ENCODE results near the gene HNF4A. TPM values are rescaled to one million over a fixed set of nuclear protein-coding genes. Genes with fewer than 3 reads are reported as not detected.

HNF4A gene
- total RNA-seq, 4 donors from 2014 or later: not detected

DNA sequence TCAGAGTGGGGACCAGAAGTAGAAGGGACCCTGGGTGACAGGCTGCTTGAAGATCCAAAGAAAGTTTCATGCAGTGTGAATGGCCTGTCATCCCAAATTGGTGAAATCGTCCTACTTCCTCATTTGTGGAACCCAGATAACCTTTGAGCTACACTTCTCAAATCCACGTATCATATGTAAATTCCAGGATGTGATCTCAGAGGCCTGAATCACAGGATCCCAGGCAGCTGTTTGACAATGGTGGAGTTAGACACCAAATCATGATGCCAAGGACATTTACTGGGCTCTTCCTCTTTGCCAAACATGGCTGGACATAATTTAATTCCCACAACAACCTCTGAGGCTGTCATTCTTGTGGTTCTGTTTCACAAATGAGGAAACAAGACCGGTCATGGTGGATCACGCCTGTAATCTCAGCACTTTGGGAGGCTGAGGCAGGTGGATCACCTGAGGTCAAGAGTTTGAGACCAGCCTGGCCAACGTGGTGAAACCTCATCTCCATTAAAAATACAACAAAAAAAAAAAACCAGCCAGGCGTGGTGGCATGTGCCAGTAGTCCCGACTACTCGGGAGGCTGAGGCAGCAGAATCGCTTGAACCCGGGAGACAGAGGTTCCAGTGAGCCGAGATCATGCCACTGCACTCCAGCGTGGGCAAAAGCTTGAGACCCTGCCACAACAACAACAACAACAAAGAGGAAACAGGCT, 80.3 kb downstream of the HNF4A start:
- peaks cover 2% of the 10 kb centered on the region for H3K27me3 ChIP-seq
- no peaks in the 10 kb centered on the region for H3K4me1 ChIP-seq
- no peak for DNase-seq
- H3K36me3 ChIP-seq: no peaks in the 10 kb centered on the region
- no peak overlapping the region for H3K27ac ChIP-seq
- no peak overlapping the region for H3K4me3 ChIP-seq (replicated peaks in 1 of 3)
- 72 to 73% methylated on average over 12 of the region's 12 CpGs for WGBS, 2 donors
- H3K9me3 ChIP-seq: no peaks in the 10 kb centered on the region
- TF ChIP-seq, protein P1, sequence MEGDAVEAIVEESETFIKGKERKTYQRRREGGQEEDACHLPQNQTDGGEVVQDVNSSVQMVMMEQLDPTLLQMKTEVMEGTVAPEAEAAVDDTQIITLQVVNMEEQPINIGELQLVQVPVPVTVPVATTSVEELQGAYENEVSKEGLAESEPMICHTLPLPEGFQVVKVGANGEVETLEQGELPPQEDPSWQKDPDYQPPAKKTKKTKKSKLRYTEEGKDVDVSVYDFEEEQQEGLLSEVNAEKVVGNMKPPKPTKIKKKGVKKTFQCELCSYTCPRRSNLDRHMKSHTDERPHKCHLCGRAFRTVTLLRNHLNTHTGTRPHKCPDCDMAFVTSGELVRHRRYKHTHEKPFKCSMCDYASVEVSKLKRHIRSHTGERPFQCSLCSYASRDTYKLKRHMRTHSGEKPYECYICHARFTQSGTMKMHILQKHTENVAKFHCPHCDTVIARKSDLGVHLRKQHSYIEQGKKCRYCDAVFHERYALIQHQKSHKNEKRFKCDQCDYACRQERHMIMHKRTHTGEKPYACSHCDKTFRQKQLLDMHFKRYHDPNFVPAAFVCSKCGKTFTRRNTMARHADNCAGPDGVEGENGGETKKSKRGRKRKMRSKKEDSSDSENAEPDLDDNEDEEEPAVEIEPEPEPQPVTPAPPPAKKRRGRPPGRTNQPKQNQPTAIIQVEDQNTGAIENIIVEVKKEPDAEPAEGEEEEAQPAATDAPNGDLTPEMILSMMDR (IDR thresholded peaks at IDR 0.05): no peak
- no peak for TF ChIP-seq POLR2A (IDR thresholded peaks at IDR 0.05)
- intact Hi-C loops (cut with DNase I): no loop called here

DNA sequence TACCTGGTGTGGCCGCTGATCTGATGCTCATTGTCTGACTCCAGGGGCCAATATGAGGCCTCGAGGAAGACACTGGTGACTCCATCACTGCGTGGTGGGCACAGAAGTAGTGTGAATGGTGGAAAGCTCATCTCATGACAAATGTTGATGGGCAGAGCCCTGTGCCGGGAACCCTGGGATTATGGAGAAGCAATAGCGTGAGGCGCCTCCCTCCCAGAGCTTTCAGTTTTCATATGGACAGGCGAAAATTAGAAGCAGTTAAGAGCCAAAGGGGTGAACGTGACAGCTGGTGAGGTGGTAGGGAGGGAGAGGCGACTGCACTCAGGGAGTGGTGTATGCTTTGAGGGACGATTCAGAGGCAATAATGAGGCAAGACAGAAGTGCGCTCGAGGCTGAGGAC, 80.9 kb downstream of the HNF4A start:
- WGBS, 2 donors: 76% methylated on average over 12 of the region's 12 CpGs
- DNase-seq: no peak
- no peaks in the 10 kb centered on the region for H3K4me1 ChIP-seq
- H3K36me3 ChIP-seq: no peaks in the 10 kb centered on the region
- no peak overlapping the region for H3K27ac ChIP-seq
- TF ChIP-seq, protein P1 (IDR thresholded peaks at IDR 0.05): no peak
- no peak for TF ChIP-seq POLR2A (IDR thresholded peaks at IDR 0.05)
- no peak overlapping the region for H3K4me3 ChIP-seq (replicated peaks in 1 of 3)
- intact Hi-C loops (cut with DNase I): no loop called here
- H3K27me3 ChIP-seq: peaks cover 2% of the 10 kb centered on the region
- no peaks in the 10 kb centered on the region for H3K9me3 ChIP-seq

DNA sequence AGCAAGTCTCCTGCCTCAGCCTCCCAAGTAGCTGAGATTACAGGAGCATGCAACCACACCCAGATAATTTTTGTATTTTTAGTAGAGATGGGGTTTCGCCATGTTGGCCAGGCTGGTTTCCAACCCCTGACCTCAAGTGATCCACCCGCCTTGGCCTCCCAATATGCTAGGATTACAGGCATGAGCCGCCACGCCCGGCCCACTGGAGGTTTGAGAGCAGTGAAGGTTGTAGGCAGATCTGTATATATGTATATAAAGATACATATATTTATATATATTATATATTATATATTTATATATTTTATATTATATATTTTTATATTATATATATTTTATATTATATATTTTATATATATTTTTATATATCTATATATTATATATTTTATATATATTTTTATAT, 82.0 kb downstream of the HNF4A start:
- intact Hi-C loops (cut with DNase I): no loop called here
- TF ChIP-seq, protein P1 (IDR thresholded peaks at IDR 0.05): no peak
- no peak for TF ChIP-seq POLR2A (IDR thresholded peaks at IDR 0.05)
- no peaks in the 10 kb centered on the region for H3K36me3 ChIP-seq
- 95% methylated on average over 5 of the region's 5 CpGs for WGBS, 2 donors
- DNase-seq: no peak
- peaks cover 2% of the 10 kb centered on the region for H3K27me3 ChIP-seq
- no peaks in the 10 kb centered on the region for H3K4me1 ChIP-seq
- H3K4me3 ChIP-seq (replicated peaks in 1 of 3): no peak overlapping the region
- no peak overlapping the region for H3K27ac ChIP-seq
- no peaks in the 10 kb centered on the region for H3K9me3 ChIP-seq

DNA sequence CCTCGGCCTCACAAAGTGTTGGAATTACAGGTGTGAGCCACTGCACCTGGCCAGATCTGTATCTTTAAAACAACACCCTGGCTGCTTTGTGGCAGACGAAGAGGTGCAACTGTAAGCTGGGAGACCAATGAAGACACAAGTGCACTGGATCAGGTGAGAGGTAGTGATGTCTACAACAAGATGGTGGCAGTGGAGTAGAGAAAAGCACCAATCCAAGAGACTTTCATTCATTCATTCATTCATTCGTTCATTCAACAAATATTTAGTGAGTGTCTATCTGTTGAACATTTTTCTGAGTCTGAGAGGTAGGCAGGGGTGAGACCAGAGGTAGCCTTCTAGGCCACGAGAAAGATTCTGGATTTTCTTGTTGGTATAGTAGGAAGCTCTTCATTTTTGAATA, 83.3 kb downstream of the HNF4A start:
- no peaks in the 10 kb centered on the region for H3K4me1 ChIP-seq
- no peaks in the 10 kb centered on the region for H3K36me3 ChIP-seq
- no peak overlapping the region for H3K4me3 ChIP-seq (replicated peaks in 1 of 3)
- peaks cover 2% of the 10 kb centered on the region for H3K27me3 ChIP-seq
- H3K9me3 ChIP-seq: no peaks in the 10 kb centered on the region
- intact Hi-C loops (cut with DNase I): no loop called here
- 86 to 87% methylated on average over 4 of the region's 4 CpGs for WGBS, 2 donors
- TF ChIP-seq, protein P1 (IDR thresholded peaks at IDR 0.05): no peak
- no peak for TF ChIP-seq POLR2A (IDR thresholded peaks at IDR 0.05)
- DNase-seq: no peak
- no peak overlapping the region for H3K27ac ChIP-seq

DNA sequence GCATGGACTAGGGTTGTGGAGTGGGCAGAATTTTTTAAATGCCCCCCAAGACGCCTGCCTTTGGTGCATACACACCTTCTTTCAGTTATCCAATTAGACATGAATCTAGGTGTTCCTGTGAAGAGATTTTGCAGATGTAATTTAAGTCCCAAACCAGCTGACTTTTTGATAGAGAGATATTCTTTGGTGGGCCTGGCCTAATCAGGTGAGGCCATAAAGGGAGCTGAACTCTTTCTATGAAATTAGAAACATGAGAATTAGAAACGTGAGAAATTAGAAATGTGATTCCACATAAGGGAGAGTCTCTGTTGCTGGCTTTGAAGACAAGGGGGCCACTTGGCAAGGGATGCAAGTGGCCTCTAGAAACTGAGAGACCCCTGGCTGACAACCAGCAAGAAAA, 83.8 kb downstream of the HNF4A start:
- DNase-seq: no peak
- 57 to 63% methylated on average over 2 of the region's 2 CpGs for WGBS, 2 donors
- no peaks in the 10 kb centered on the region for H3K36me3 ChIP-seq
- TF ChIP-seq POLR2A (IDR thresholded peaks at IDR 0.05): no peak
- TF ChIP-seq, protein P1 (IDR thresholded peaks at IDR 0.05): no peak
- no peak overlapping the region for H3K4me3 ChIP-seq (replicated peaks in 1 of 3)
- no peak overlapping the region for H3K27ac ChIP-seq
- intact Hi-C loops (cut with DNase I): no loop called here
- H3K9me3 ChIP-seq: no peaks in the 10 kb centered on the region
- no peaks in the 10 kb centered on the region for H3K4me1 ChIP-seq
- H3K27me3 ChIP-seq: peaks cover 2% of the 10 kb centered on the region

Data from thyroid gland (tissue), 4 donors.